WTC11 (cell line): Measurements from ENCODE around the gene EPC1. TPM values are rescaled to one million over a fixed set of nuclear protein-coding genes. Genes with fewer than 3 reads are reported as not detected.

Experiments used
- ATAC-seq: fragments of 200-7000 bp; cut with Tn5 transposase; 2 replicates; pipeline ENCODE4 v1.10.0; 2021; ENCODE audit warnings: mild to moderate bottlenecking, moderate library complexity
- CTCF ChIA-PET: fragments of 300-600 bp; sonication (Branson Sonifier 250); formaldehyde crosslinking; loops from one replicate; lab custom pipeline; 2021; ENCODE audit warnings: antibody characterized with exemption; lab: Charles Lee
- POLR2A ChIA-PET: fragments of 350-600 bp; sonication (Branson Sonifier 250); formaldehyde crosslinking; loops from one replicate; lab custom pipeline; 2021; ENCODE audit warnings: antibody characterized with exemption; lab: Charles Lee
- DNase-seq: peaks from one replicate; pipeline ENCODE4 v3.0.0; 2021; ENCODE audit warnings: low spot score
- H3K27ac Mint-ChIP-seq: 2 replicates; pipeline ENCODE4 v1.8.0; 2021; ENCODE audit warnings: mixed read lengths
- H3K27me3 Mint-ChIP-seq: 2 replicates; pipeline ENCODE4 v1.8.0; 2021; ENCODE audit warnings: low read depth, mild to moderate bottlenecking, moderate library complexity, mixed read lengths
- H3K36me3 Mint-ChIP-seq: 2 replicates; pipeline ENCODE4 v1.8.0; 2021; ENCODE audit warnings: mixed read lengths
- H3K4me1 Mint-ChIP-seq: 2 replicates; pipeline ENCODE4 v1.8.0; 2022; ENCODE audit warnings: mixed read lengths
- H3K4me3 Mint-ChIP-seq: 2 replicates; pipeline ENCODE4 v1.8.0; 2021; ENCODE audit warnings: mild to moderate bottlenecking, moderate library complexity, mixed read lengths
- H3K9me3 Mint-ChIP-seq: 2 replicates; pipeline ENCODE4 v1.8.0; 2021; ENCODE audit warnings: mixed read lengths
- ERG ChIP-seq: fragments of 250-450 bp; sonication (Bioruptor Pico); IDR thresholded peaks from 2 replicates; pipeline ENCODE4 v1.8.0; 2021; ENCODE audit warnings: mild to moderate bottlenecking
- IRF2 ChIP-seq: sonication (generic); formaldehyde crosslinking; IDR thresholded peaks from 2 replicates; pipeline ENCODE4 v1.8.0; 2022; ENCODE audit warnings: low read depth, missing genetic modification reagents, borderline replicate concordance
- NR3C1 ChIP-seq: sonication (generic); formaldehyde crosslinking; conservative IDR thresholded peaks from 2 replicates; pipeline ENCODE4 v1.8.1; 2023; ENCODE audit warnings: low read depth, mild to moderate bottlenecking, missing genetic modification reagents
- OVOL2 ChIP-seq: fragments of 250-450 bp; sonication (Bioruptor Pico); IDR thresholded peaks from 2 replicates; pipeline ENCODE4 v1.9.0; 2021; ENCODE audit warnings: mild to moderate bottlenecking, borderline replicate concordance
- PRDM15 ChIP-seq: sonication (generic); formaldehyde crosslinking; IDR thresholded peaks from 2 replicates; pipeline ENCODE4 v1.8.0; 2022; ENCODE audit warnings: missing genetic modification reagents
- SOX15 ChIP-seq: fragments of 250-450 bp; sonication (Bioruptor Pico); IDR thresholded peaks from 2 replicates; pipeline ENCODE4 v1.9.0; 2021; ENCODE audit warnings: mild to moderate bottlenecking
- STAT6 ChIP-seq: sonication (generic); formaldehyde crosslinking; conservative IDR thresholded peaks from 2 replicates; pipeline ENCODE4 v1.8.1; 2023; ENCODE audit warnings: mild to moderate bottlenecking, low read depth, missing genetic modification reagents, moderate library complexity
- TCF7 ChIP-seq: sonication (generic); formaldehyde crosslinking; IDR thresholded peaks from 2 replicates; pipeline ENCODE4 v1.8.0; 2022; ENCODE audit warnings: mild to moderate bottlenecking, low read depth, missing genetic modification reagents, moderate library complexity
- USF2 ChIP-seq: sonication (generic); formaldehyde crosslinking; IDR thresholded peaks from 2 replicates; pipeline ENCODE4 v1.8.1; 2023; ENCODE audit warnings: mild to moderate bottlenecking, missing genetic modification reagents, moderate library complexity
- ZBTB43 ChIP-seq: sonication (generic); formaldehyde crosslinking; IDR thresholded peaks from 2 replicates; pipeline ENCODE4 v1.8.1; 2023; ENCODE audit warnings: mild to moderate bottlenecking, missing genetic modification reagents
- ZNF512 ChIP-seq: sonication (generic); formaldehyde crosslinking; IDR thresholded peaks from 2 replicates; pipeline ENCODE4 v1.8.1; 2022; ENCODE audit warnings: missing genetic modification reagents, borderline replicate concordance
- total RNA-seq: library from RNA; stranded (reverse); gene quantifications from 3 replicates; pipeline ENCODE4 v1.2.3, GENCODE V29; 2021

The EPC1 gene
- total RNA-seq, 1 experiment from 2014 or later: 22.5 TPM

GRCh38 chr10:32259551-32259950 is 87.4 kb downstream of the EPC1 start:
- Mint-ChIP-seq H3K4me1 (peaks cover 7% of the 10 kb centered on the region; the same call in 1 of the 2 replicates), H3K9me3 (no peaks in the 10 kb centered on the region), H3K36me3 (no peaks in the 10 kb centered on the region), H3K27ac (no peak overlapping the region), H3K27me3 (no peaks in the 10 kb centered on the region), H3K4me3 (no peak overlapping the region)
- no peak for DNase-seq
- TF ChIP-seq IRF2 (CRISPR knock-in tag) (no peak), SOX15 (CRISPR knock-in tag) (no peak), ERG (CRISPR knock-in tag) (no peak), ZBTB43 (CRISPR knock-in tag) (no peak), TCF7 (no peak), STAT6 (CRISPR knock-in tag) (no peak), USF2 (no peak), NR3C1 (no peak), PRDM15 (CRISPR knock-in tag) (no peak), ZNF512 (CRISPR knock-in tag) (no peak), OVOL2 (CRISPR knock-in tag) (no peak)
- no peak for ATAC-seq
- ChIA-PET POLR2A (interaction anchor here (0.5 kb wide), 1 partner anchor 19 kb away, joined by 3 read pairs; no protein-coding TSS in a partner anchor), CTCF (interaction anchor here (1.4 kb wide), 1 partner anchor 16 kb away, joined by 3 read pairs; no protein-coding TSS in a partner anchor)
